Liver (tissue), 9 donors: ENCODE results near the gene DCHS2. TPM values are rescaled to one million over a fixed set of nuclear protein-coding genes. Genes with fewer than 3 reads are reported as not detected.

ENCODE experiments used
- DNase-seq: peaks from one replicate; pipeline ENCODE4 v3.0.0-alpha.2; 2017; ENCODE audit warnings: low spot score
- H3K27ac ChIP-seq, 2 donors: one replicate each; pipeline ENCODE4 v1.7.0; 2013; ENCODE audit warnings: inconsistent platforms in 2 of 2, low read length in 2 of 2, control low read depth in 1 of 2, low read depth in 1 of 2, mild to moderate bottlenecking in 1 of 2
- H3K27me3 ChIP-seq, 4 donors: one replicate each; pipeline versions ENCODE4 v1.6.1 to v1.7.0; 2013; ENCODE audit warnings: low read length in 3 of 4, inconsistent platforms in 1 of 4, mild to moderate bottlenecking in 1 of 4, moderate library complexity in 1 of 4; ENCODE audit not compliant: control insufficient read depth in 4 of 4, insufficient read depth in 4 of 4
- H3K36me3 ChIP-seq, 4 donors: one replicate each; pipeline versions ENCODE4 v1.6.1 to v1.7.0; 2013; ENCODE audit warnings: low read length in 3 of 4, mild to moderate bottlenecking in 3 of 4, low read depth in 1 of 4, moderate library complexity in 1 of 4; ENCODE audit not compliant: control insufficient read depth in 4 of 4, insufficient read depth in 3 of 4
- H3K4me1 ChIP-seq, 4 donors: one replicate each; pipeline versions ENCODE4 v1.6.1 to v1.7.0; 2013; ENCODE audit warnings: low read length in 3 of 4, mild to moderate bottlenecking in 3 of 4, moderate library complexity in 1 of 4; ENCODE audit not compliant: control insufficient read depth in 4 of 4, insufficient read depth in 4 of 4
- H3K4me3 ChIP-seq, 3 donors: one replicate each; pipeline versions ENCODE4 v1.6.1 to v1.7.0; 2013; ENCODE audit warnings: low read length in 3 of 3, control low read depth in 1 of 3, low read depth in 1 of 3, mild to moderate bottlenecking in 1 of 3
- H3K9ac ChIP-seq, 2 donors: one replicate each; pipeline ENCODE4 v1.7.0; 2013; ENCODE audit warnings: low read length in 2 of 2, mild to moderate bottlenecking in 2 of 2, moderate library complexity in 2 of 2, control low read depth in 1 of 2, low read depth in 1 of 2
- H3K9me3 ChIP-seq, 4 donors: one replicate each; pipeline versions ENCODE4 v1.6.1 to v1.7.0; 2013; ENCODE audit warnings: low read length in 3 of 4; ENCODE audit not compliant: control insufficient read depth in 4 of 4
- ATF3 ChIP-seq: IDR thresholded peaks from 2 replicates; pipeline ENCODE4 v1.6.1; 2016; ENCODE audit warnings: antibody characterized with exemption
- CTCF ChIP-seq: fragments of 150-350 bp; IDR thresholded peaks from 2 replicates; pipeline ENCODE4 v1.5.1; 2017; ENCODE audit warnings: improper control_type of control experiment, low read depth, low read length; ENCODE audit not compliant: missing input control
- EGR1 ChIP-seq, 2 donors: IDR thresholded peaks; 2 replicates each; pipeline ENCODE4 v1.6.1; 2016 to 2018; ENCODE audit warnings: antibody characterized with exemption in 2 of 2, low read depth in 2 of 2
- FOXA2 ChIP-seq: IDR thresholded peaks from 2 replicates; pipeline ENCODE4 v1.6.1; 2016; ENCODE audit warnings: antibody characterized with exemption
- GABPA ChIP-seq, 2 donors: IDR thresholded peaks in 1 of 2; conservative IDR thresholded peaks in 1 of 2; 2 replicates each; pipeline ENCODE4 v1.6.1; 2016; ENCODE audit warnings: antibody characterized with exemption in 2 of 2, mild to moderate bottlenecking in 1 of 2, moderate library complexity in 1 of 2
- HNF4A ChIP-seq, 2 donors: conservative IDR thresholded peaks; 2 replicates each; pipeline ENCODE4 v1.6.1; 2016; ENCODE audit warnings: antibody characterized with exemption in 2 of 2, mild to moderate bottlenecking in 2 of 2
- JUND ChIP-seq, 2 donors: IDR thresholded peaks; 2 replicates each; pipeline ENCODE4 v1.6.1; 2016; ENCODE audit warnings: antibody characterized with exemption in 2 of 2
- NR2F2 ChIP-seq: IDR thresholded peaks from 2 replicates; pipeline ENCODE4 v1.6.1; 2016; ENCODE audit warnings: antibody characterized with exemption
- RAD21 ChIP-seq, 2 donors: IDR thresholded peaks; 2 replicates each; pipeline ENCODE4 v1.6.1; 2016; ENCODE audit warnings: antibody characterized with exemption in 2 of 2, mild to moderate bottlenecking in 2 of 2
- REST ChIP-seq: IDR thresholded peaks from 2 replicates; pipeline ENCODE4 v1.6.1; 2016; ENCODE audit warnings: antibody characterized with exemption, mild to moderate bottlenecking
- RXRA ChIP-seq, 2 donors: IDR thresholded peaks; 2 replicates each; pipeline ENCODE4 v1.6.1; 2017 to 2018; ENCODE audit warnings: antibody characterized with exemption in 2 of 2, mild to moderate bottlenecking in 1 of 2
- SP1 ChIP-seq: IDR thresholded peaks from 2 replicates; pipeline ENCODE4 v1.6.1; 2018; ENCODE audit warnings: antibody characterized with exemption, mild to moderate bottlenecking
- TAF1 ChIP-seq: conservative IDR thresholded peaks from 2 replicates; pipeline ENCODE4 v1.6.1; 2016; ENCODE audit warnings: antibody characterized with exemption, mild to moderate bottlenecking
- YY1 ChIP-seq: IDR thresholded peaks from 2 replicates; pipeline ENCODE4 v1.6.1; 2016; ENCODE audit warnings: antibody characterized with exemption, mild to moderate bottlenecking
- ZBTB33 ChIP-seq: IDR thresholded peaks from 2 replicates; pipeline ENCODE4 v1.6.1; 2016; ENCODE audit warnings: antibody characterized with exemption
- WGBS: extraction: QIAGEN DNeasy Blood & Tissue Kit; methylation state at CpG from one replicate; pipeline ENCODE4 v1.1.7; 2013; 5-methylcytosine and 5-hydroxymethylcytosine counted together
- polyA plus RNA-seq, 2 donors: library from polyadenylated mRNA; stranded (reverse) in 1 of 2; unstranded in 1 of 2; fragments of 200-250 nt in 1 of 2; fragments of >200 nt in 1 of 2; fragmentation: Nextera tagmentation in 1 of 2; extraction: Ambion mirVana in 1 of 2; gene quantifications; one replicate each; pipeline versions ENCODE4 v1.2.1 to v1.2.3, GENCODE V29; 2013 to 2015
- total RNA-seq, 2 donors: library from RNA; depleted of rRNA; stranded (reverse); fragments of >200 nt; gene quantifications; one replicate each; pipeline ENCODE4 v1.2.3, GENCODE V29; 2014
- donor health status: healthy.
- donor health status: healthy.
- donor health status: healthy.
- donor health status: healthy.
- donor health status: healthy.

The DCHS2 gene
- total and polyA plus RNA-seq, 4 donors = 0.07 to 0.50 (median 0.09) TPM; not detected in 1

- 69% methylated on average over 2 of the region's 2 CpGs for WGBS
Observed at GRCh38 chr4:154471032-154471431, 20.6 kb downstream of the DCHS2 start.

GRCh38 chr4:154467886-154468285, 23.7 kb downstream of the DCHS2 start:
- Histone ChIP-seq H3K4me3 (no peak overlapping the region), H3K36me3 (no peaks in the 10 kb centered on the region), H3K27me3 (no peaks in the 10 kb centered on the region), H3K9ac (no peak overlapping the region), H3K4me1 (peaks cover 3 to 9% (median 6%) of the 10 kb centered on the region in 4 donors), H3K27ac (no peak overlapping the region), H3K9me3 (no peaks in the 10 kb centered on the region)
- no peak for DNase-seq
- 85% methylated on average over 1 of the region's 1 CpG for WGBS
- TF ChIP-seq NR2F2 (no peak), YY1 (no peak), CTCF (no peak), HNF4A (conservative IDR thresholded peaks at IDR 0.05) (no peak), ATF3 (no peak), EGR1 (IDR thresholded peaks at IDR 0.05; ENCODE audit: low read depth in 2 of 2) (no peak), ZBTB33 (no peak), JUND (IDR thresholded peaks at IDR 0.05) (no peak), REST (no peak), SP1 (no peak), RAD21 (IDR thresholded peaks at IDR 0.05) (no peak), TAF1 (no peak), FOXA2 (no peak), GABPA (IDR thresholded peaks at IDR 0.05 in 1 of 2, conservative IDR thresholded peaks at IDR 0.05 in 1 of 2) (no peak), RXRA (IDR thresholded peaks at IDR 0.05) (no peak)

More at GRCh38 chr4:154471032-154471431, 20.6 kb downstream of the DCHS2 start:
- H3K9ac ChIP-seq = no peak overlapping the region
- TF ChIP-seq YY1 = no peak
- no peak for TF ChIP-seq RXRA (IDR thresholded peaks at IDR 0.05)
- TF ChIP-seq EGR1 (IDR thresholded peaks at IDR 0.05; ENCODE audit: low read depth in 2 of 2) = no peak
- TF ChIP-seq REST = no peak
- TF ChIP-seq GABPA (IDR thresholded peaks at IDR 0.05 in 1 of 2, conservative IDR thresholded peaks at IDR 0.05 in 1 of 2) = no peak
- no peaks in the 10 kb centered on the region for H3K36me3 ChIP-seq
- DNase-seq = no peak
- no peak overlapping the region for H3K4me3 ChIP-seq
- peaks cover 3 to 9% (median 6%) of the 10 kb centered on the region in 4 donors for H3K4me1 ChIP-seq
- no peaks in the 10 kb centered on the region for H3K27me3 ChIP-seq
- no peaks in the 10 kb centered on the region for H3K9me3 ChIP-seq
- H3K27ac ChIP-seq = no peak overlapping the region
